Vagina (tissue), 2 donors: ENCODE measurements around the gene IRF9.

Source experiments
- POLR2A ChIP-seq, 2 donors: fragments of 450-650 bp; IDR thresholded peaks; one replicate each; pipeline ENCODE4 v1.6.1; 2017; ENCODE audit warnings: antibody characterized with exemption in 2 of 2, mild to moderate bottlenecking in 2 of 2, moderate library complexity in 2 of 2
- TF ChIP-seq, protein P1 (sequence below), 3 experiments: fragments of 450-650 bp in 2 of 3; fragments of 200-600 bp in 1 of 3; sonication (generic) in 1 of 3; IDR thresholded peaks; one replicate each; pipeline ENCODE4 v1.5.1; 2017 to 2019; ENCODE audit warnings: antibody characterized with exemption in 3 of 3, mild to moderate bottlenecking in 2 of 3, moderate library complexity in 2 of 3

GRCh38 chr14:24133735-24134134, 27.3 kb upstream of the IRF9 start:
- TF ChIP-seq, protein P1, sequence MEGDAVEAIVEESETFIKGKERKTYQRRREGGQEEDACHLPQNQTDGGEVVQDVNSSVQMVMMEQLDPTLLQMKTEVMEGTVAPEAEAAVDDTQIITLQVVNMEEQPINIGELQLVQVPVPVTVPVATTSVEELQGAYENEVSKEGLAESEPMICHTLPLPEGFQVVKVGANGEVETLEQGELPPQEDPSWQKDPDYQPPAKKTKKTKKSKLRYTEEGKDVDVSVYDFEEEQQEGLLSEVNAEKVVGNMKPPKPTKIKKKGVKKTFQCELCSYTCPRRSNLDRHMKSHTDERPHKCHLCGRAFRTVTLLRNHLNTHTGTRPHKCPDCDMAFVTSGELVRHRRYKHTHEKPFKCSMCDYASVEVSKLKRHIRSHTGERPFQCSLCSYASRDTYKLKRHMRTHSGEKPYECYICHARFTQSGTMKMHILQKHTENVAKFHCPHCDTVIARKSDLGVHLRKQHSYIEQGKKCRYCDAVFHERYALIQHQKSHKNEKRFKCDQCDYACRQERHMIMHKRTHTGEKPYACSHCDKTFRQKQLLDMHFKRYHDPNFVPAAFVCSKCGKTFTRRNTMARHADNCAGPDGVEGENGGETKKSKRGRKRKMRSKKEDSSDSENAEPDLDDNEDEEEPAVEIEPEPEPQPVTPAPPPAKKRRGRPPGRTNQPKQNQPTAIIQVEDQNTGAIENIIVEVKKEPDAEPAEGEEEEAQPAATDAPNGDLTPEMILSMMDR (IDR thresholded peaks at IDR 0.05): no peak
- no peak for TF ChIP-seq POLR2A (IDR thresholded peaks at IDR 0.05)
